IMR-90 (cell line): Measurements from ENCODE around the gene PCNX4.

Experiments
- CEBPB ChIP-seq: IDR thresholded peaks from 2 replicates; pipeline ENCODE4 v1.6.1; 2012; ENCODE audit warnings: low read depth, low read length, improper control_type of control experiment
- CHD1 ChIP-seq: IDR thresholded peaks from 2 replicates; pipeline ENCODE4 v1.6.1; 2012; ENCODE audit warnings: low read depth, low read length, improper control_type of control experiment
- POLR2A ChIP-seq: IDR thresholded peaks from 2 replicates; pipeline ENCODE4 v1.6.1; 2012; ENCODE audit warnings: mild to moderate bottlenecking, low read depth, low read length
- RAD21 ChIP-seq: IDR thresholded peaks from 2 replicates; pipeline ENCODE4 v1.6.1; 2012; ENCODE audit warnings: low read length, improper control_type of control experiment
- RCOR1 ChIP-seq: IDR thresholded peaks from 2 replicates; pipeline ENCODE4 v1.6.1; 2012; ENCODE audit warnings: mild to moderate bottlenecking, low read length, improper control_type of control experiment; ENCODE audit not compliant: insufficient replicate concordance
- RFX5 ChIP-seq: IDR thresholded peaks from 2 replicates; pipeline ENCODE4 v1.8.0; 2012; ENCODE audit warnings: low read depth, mild to moderate bottlenecking, low read length, moderate library complexity
- SMC3 ChIP-seq: fragments of 150-350 bp; IDR thresholded peaks from 2 replicates; pipeline ENCODE4 v1.6.1; 2016; ENCODE audit warnings: low read depth, mild to moderate bottlenecking, antibody characterized with exemption, low read length, moderate library complexity
- USF2 ChIP-seq: fragments of 150-350 bp; IDR thresholded peaks from 2 replicates; pipeline ENCODE4 v1.6.1; 2017; ENCODE audit warnings: mild to moderate bottlenecking, antibody characterized with exemption, low read length, low read depth
- TF ChIP-seq, protein P1 (sequence below): conservative IDR thresholded peaks from 2 replicates; pipeline ENCODE4 v1.5.1; 2012; ENCODE audit warnings: mild to moderate bottlenecking, low read depth, low read length, improper control_type of control experiment

DNA sequence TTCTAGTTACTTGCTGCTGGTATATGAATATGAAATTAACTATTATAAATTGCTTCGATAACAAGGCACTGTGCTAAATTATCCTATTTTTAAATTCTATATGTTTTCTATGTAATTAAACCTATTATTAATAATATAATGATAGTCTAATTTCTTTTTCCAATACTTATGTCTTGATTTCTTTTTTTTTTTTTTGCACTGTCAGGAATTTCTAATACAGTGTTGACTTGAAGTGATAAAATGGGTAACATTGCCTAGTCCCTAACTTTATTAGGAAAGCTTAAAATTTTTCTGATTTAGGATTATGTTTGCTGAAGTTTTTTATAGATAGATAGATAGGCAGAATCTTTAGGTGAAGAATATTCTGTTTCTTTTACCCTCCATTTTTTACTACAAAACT is 87.1 kb downstream of the PCNX4 start:
- TF ChIP-seq, protein P1, sequence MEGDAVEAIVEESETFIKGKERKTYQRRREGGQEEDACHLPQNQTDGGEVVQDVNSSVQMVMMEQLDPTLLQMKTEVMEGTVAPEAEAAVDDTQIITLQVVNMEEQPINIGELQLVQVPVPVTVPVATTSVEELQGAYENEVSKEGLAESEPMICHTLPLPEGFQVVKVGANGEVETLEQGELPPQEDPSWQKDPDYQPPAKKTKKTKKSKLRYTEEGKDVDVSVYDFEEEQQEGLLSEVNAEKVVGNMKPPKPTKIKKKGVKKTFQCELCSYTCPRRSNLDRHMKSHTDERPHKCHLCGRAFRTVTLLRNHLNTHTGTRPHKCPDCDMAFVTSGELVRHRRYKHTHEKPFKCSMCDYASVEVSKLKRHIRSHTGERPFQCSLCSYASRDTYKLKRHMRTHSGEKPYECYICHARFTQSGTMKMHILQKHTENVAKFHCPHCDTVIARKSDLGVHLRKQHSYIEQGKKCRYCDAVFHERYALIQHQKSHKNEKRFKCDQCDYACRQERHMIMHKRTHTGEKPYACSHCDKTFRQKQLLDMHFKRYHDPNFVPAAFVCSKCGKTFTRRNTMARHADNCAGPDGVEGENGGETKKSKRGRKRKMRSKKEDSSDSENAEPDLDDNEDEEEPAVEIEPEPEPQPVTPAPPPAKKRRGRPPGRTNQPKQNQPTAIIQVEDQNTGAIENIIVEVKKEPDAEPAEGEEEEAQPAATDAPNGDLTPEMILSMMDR = no peak
- TF ChIP-seq RFX5 (no peak), RAD21 (no peak), POLR2A (no peak), USF2 (no peak), RCOR1 (no peak), CEBPB (no peak), CHD1 (no peak), SMC3 (no peak)
